Measurements from ENCODE around the gene STN1.

- TF ChIP-seq, protein P1, sequence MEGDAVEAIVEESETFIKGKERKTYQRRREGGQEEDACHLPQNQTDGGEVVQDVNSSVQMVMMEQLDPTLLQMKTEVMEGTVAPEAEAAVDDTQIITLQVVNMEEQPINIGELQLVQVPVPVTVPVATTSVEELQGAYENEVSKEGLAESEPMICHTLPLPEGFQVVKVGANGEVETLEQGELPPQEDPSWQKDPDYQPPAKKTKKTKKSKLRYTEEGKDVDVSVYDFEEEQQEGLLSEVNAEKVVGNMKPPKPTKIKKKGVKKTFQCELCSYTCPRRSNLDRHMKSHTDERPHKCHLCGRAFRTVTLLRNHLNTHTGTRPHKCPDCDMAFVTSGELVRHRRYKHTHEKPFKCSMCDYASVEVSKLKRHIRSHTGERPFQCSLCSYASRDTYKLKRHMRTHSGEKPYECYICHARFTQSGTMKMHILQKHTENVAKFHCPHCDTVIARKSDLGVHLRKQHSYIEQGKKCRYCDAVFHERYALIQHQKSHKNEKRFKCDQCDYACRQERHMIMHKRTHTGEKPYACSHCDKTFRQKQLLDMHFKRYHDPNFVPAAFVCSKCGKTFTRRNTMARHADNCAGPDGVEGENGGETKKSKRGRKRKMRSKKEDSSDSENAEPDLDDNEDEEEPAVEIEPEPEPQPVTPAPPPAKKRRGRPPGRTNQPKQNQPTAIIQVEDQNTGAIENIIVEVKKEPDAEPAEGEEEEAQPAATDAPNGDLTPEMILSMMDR (conservative IDR thresholded peaks at IDR 0.05) = no peak
- TF ChIP-seq ZFX (IDR thresholded peaks at IDR 0.05) = no peak
Observed at GRCh38 chr10:103871006-103871405, 47.0 kb downstream of the STN1 start.

Measured in C4-2B (cell line).